Measurements from ENCODE around the gene ETS1. TPM values are rescaled to one million over a fixed set of nuclear protein-coding genes. Genes with fewer than 3 reads are reported as not detected.

ETS1 gene
- total and polyA plus RNA-seq, 2 experiments from 2014 or later: 25.6 to 52.6 TPM

GRCh38 chr11:128619007-128619406, 31.6 kb upstream of the ETS1 start (continued):
- no peak for TF ChIP-seq ZNF462 (CRISPR knock-in tag; IDR thresholded peaks at IDR 0.05)
- TF ChIP-seq REST (IDR thresholded peaks at IDR 0.05; ENCODE audit: unreplicated experiment): no peak
- no peak for TF ChIP-seq CREB1 (CRISPR knock-in tag; IDR thresholded peaks at IDR 0.05; ENCODE audit: low read depth)
- no peak for TF ChIP-seq EZH2 (IDR thresholded peaks at IDR 0.05; ENCODE audit: low read depth, unreplicated experiment)
- no peak for TF ChIP-seq ETS1 (IDR thresholded peaks at IDR 0.05)
